SW 1271 (cell line): ENCODE data around the gene MEX3C.

ENCODE experiments used
- DNase-seq, 2 experiments: peaks; one replicate each; lab custom pipeline; 2025; lab: John Stamatoyannopoulos, UW

Gene MEX3C

DNA sequence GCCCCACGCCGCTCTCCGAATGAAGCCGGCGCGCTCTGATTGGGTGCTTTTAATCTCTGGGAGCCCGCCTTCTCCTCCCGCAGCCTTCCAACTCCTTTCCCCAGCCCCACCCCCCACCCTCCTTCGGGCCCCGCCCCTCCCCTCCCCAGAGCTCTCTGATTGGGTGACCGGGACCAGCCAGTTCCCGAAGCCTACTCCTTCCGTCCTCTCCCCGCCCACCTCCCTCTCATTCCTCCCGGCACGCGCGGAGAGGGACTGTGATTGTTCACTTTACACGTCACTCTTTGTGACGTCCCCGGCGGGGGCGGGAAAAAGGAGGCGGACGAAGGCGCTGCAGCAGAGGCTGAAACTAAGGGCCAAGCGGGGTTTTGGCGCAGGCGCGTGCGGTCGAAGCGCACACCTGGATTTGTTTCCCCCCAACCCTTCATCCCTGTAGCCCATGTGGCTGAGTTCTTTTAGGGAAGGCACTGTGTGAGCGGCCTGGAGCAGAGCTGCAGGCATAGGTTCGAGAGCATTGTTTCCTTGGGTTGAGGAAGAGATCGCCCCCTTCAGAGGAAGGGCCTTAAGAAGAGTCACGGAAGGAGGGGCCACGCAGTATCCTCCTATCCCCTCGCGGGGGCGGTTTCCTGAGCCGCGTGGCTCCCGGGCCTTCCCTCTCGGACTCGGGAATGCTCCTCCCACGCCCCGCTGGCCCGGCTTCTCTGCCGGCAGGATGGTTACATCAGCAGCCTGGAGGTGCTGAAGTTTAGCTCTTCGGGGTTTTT is at the start of gene MEX3C:
Gene MEX3C (minus strand): TSS at position 21 of the 764 bp plus-strand sequence. CDS start 361 bp downstream, outside the sequence.
- DNase-seq, result peak; percentile 89 to 94

- no peak for DNase-seq
These were observed 43.7 kb upstream of the MEX3C start for GRCh38 chr18:51241226-51241625.

GRCh38 chr18:51236225-51236624 is 38.7 kb upstream of the MEX3C start:
- DNase-seq, result no peak

DNA sequence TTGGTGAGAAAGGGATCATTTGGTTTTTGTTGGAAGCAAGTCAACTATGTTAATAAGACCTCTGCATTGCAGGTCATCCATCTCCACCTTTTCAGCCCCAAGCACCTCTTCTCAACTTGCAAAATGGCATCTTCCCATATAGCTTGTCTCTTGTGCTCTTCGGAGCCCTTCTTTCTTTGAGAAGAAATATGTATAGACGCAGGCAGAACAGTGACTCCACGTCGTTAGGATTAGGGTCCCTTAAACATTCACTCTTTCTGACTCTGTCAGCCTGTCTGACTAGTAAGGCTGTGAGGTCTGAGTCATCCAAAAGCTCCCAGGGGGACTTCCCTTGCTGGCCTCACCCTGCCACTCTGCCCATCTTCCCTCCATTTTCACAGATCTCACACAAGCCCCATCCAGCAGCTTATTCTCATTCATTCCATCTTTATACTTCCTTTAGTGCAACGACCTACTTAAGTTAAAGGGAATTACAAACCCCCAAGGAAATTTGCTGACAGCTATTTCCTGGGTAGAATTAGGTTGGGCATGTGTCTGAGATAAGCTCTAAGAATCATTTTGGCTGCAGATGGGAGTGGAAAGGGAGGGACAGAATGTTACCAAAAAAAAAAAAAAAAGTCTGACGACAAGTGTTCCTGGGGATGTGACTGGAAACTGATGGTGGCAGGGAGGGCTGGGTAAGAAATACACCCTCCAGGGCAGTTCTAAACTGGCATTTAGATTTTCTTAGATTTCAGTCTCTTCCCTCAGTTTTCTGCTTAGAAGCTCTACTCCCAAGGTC is 37.7 kb upstream of the MEX3C start:
- peak in 1 of 2 experiments; percentile 0 for DNase-seq

DNA sequence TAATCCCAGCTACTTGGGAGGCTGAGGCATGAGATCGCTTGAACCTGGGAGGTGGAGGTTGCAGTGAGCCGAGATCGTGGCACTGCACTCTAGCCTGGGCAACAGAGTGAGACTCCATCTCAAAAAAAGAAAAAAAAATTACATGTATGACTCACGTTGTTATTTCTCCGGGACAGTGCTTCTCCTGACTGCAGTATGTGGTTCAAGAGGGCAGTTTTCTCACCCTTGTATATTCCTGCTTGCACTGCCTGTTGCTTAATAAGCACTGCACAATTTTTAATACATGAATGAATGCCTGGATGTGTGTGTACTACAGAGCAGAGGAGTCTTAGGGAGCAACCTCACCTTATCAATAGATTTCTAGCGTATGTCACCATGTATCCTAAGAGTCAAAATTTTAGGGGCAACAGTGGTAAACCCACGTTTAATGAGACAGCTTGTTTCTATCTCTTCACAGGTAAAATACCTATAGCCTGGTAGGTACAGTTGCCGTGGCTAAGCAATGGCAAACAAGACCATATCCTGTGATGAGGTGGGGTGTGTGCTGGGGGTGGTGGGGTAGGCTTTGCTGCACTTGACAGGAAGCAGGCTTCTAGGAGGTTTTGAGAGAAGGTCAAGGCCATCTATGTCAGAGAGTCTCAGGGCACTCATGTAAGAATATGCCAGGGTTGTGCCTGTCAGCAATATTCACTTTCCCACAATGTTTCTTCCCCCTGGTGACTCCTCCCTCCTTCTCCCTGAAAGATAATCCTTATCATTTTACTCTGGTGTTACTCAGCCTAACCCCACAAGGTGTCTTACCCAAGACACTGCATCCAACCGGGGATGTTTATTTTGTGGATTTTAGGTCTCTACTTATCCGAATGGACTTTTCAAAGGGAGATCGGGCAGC is 36.9 kb upstream of the MEX3C start:
- DNase-seq, result no peak

GRCh38 chr18:51229328-51229727 is 31.8 kb upstream of the MEX3C start:
- no peak for DNase-seq

DNA sequence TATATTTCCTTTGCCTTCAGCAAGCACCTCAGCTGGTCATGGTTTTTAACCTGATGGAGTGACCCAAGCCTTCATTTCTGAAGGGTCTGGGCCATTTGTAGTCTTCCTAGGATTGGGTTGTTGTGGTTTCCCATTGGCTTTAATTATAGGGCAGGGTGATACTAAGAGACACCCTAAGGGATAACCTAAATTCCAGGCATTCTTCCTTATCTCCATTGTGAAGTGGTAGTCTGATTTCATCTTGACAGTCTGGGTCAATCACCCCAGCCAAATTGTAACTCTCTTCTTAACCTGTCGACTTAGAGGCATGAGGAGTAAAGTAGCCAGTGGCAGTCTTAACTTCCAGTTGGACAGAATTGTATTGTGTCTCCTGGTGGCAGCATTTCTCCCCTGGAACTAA is 30.2 kb upstream of the MEX3C start:
- DNase-seq, result no peak

DNA sequence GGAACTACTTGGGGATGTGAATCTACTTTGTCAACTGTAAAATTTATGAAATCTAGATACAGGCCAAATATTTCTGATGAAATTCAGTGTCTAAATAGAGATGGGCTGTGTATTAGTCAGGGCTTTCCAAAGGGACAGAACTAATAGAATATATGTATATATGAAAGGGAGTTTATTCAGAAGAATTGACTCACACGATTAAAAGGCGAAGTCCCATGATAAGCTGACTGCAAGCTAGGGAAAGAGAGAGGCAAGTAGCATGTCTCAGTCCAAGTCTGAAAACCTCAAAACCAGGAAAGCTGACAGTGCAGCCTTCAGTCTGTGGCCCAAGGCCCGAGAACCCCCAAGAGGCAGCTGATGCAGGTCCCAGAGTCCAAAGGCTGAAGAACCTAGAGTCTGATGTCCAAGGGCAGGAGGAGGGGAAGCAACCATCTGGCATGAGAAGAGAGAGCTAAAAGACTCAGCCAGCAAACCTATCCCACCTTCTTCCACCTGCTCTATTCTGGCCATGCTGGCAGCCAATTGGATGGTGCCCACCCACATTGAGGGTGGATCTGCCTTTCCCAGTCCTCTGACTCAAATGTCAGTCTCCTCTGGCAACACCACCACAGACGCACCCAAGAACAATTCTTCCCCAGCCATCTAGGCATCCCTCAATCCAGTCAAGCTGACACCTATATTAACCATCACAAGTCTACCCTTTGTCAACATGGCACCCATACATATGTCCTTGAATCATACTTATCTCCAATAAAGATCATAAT is 29.3 kb upstream of the MEX3C start:
- no peak for DNase-seq

- DNase-seq, result no peak
These were observed 28.6 kb upstream of the MEX3C start for GRCh38 chr18:51226068-51226467.

DNA sequence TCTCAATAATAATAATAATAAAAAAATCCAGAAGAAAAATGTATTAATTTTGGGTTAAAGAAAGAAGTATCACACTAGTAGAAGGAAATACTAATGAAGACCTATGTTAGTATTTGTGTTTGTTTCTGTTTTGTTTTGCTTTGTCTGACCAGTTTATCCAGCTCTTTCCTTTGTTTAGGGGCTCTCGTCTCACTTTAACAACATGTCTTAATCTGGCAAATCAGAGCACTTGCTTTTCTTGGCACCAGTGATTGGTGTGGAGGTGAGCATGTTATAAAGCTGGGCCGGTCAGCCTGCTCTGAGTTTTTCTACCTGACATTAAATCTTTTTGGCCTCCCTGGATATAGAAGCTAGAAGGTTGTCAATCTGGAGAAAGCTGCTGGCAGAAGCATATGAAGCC is 15.1 kb upstream of the MEX3C start:
- no peak for DNase-seq

GRCh38 chr18:51211552-51211951 is 14.1 kb upstream of the MEX3C start:
- no peak for DNase-seq

GRCh38 chr18:51196811-51197660 is 445 bp downstream of the MEX3C start:
- DNase-seq, result peak in 1 of 2 experiments; percentile 10

DNA sequence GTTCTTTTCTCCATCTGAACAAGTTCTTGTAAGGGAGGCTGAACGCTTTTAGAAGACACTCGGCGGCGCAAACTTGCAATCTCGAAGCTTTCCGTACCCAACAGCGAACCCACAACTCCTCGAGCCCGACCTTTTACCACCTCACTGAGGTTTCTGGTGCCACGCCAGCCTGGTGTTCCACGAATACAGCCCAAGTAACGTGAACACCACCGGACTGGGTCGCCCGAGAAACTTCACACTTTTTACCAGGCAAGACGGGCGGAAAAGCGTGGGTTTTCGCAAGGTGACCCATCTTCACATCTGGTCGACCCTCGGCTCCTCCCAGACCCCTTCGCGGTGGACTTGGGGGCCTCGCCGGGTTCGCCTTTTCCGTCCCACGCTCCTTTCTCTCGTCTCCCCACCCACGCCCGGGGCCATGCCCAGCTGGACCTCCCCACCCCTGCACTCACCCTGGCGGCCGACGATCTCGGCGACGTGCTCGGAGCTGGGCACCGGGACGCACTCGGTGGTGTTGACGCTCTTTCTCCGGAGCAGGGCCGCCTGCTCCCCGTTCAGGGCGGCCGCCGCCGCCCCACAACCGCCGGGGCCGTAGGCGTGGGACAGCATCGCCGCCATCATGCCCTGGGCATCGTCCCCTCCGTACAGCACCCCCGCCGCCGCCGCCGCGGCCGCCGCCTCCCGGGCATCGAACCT is 1.2 kb downstream of the MEX3C start:
- no peak for DNase-seq

- DNase-seq, result peak in 1 of 2 experiments; percentile 44
These were observed 1.9 kb downstream of the MEX3C start for GRCh38 chr18:51195451-51196117.

GRCh38 chr18:51195086-51195450 is 2.4 kb downstream of the MEX3C start:
- no peak for DNase-seq

GRCh38 chr18:51194604-51195003 is 2.9 kb downstream of the MEX3C start:
- DNase-seq, result no peak

- no peak for DNase-seq
These were observed 3.7 kb downstream of the MEX3C start for GRCh38 chr18:51193621-51194287.

GRCh38 chr18:51192696-51193095 is 4.8 kb downstream of the MEX3C start:
- no peak for DNase-seq

DNA sequence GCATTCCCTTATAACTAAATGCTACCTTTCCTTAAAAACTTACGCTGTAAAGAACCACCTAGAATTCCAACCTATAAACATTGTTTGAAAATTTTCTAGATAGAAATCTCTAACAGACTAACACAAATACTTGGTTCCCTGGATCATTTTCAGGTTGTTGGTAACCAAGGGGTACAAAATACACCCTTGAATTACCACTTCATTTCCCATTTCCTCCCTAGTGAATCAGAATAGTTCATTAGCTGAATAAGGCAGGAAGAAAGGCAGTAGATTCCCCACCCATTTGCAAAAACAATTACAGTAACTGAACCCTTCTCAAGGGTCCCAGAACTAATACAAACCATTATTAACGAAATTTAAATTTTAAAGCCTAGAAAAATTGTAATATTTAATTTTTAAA is 5.5 kb downstream of the MEX3C start:
- no peak for DNase-seq
